H9 (cell line): Measurements from ENCODE around the gene CACNA2D3. TPM values are rescaled to one million over a fixed set of nuclear protein-coding genes. Genes with fewer than 3 reads are reported as not detected.

Experiments
- DNase-seq: peaks from one replicate; pipeline ENCODE4 v3.0.0-alpha.2; 2017
- H2AFZ ChIP-seq: one replicate; pipeline ENCODE4 v1.6.1; 2013; ENCODE audit warnings: mild to moderate bottlenecking, low read length, control low read depth, moderate library complexity
- H2AK5ac ChIP-seq: 2 replicates; pipeline ENCODE4 v1.6.1; 2013; ENCODE audit warnings: low read length, control low read depth, mixed read lengths; ENCODE audit not compliant: insufficient read length
- H2BK120ac ChIP-seq: one replicate; pipeline ENCODE4 v1.6.1; 2013; ENCODE audit warnings: low read depth, mild to moderate bottlenecking, low read length, control low read depth, inconsistent platforms; ENCODE audit not compliant: poor library complexity, severe bottlenecking
- H2BK12ac ChIP-seq: 2 replicates; pipeline ENCODE4 v1.6.1; 2013; ENCODE audit warnings: low read length, control low read depth, mixed read lengths, low read depth; ENCODE audit not compliant: insufficient read length
- H2BK15ac ChIP-seq: 2 replicates; pipeline ENCODE4 v1.6.1; 2013; ENCODE audit warnings: low read depth, low read length, control low read depth
- H2BK20ac ChIP-seq: one replicate; pipeline ENCODE4 v1.6.1; 2013; ENCODE audit warnings: low read depth, mild to moderate bottlenecking, low read length, control low read depth, inconsistent platforms; ENCODE audit not compliant: poor library complexity, severe bottlenecking
- H2BK5ac ChIP-seq: 2 replicates; pipeline ENCODE4 v1.6.1; 2013; ENCODE audit warnings: low read length, control low read depth, mixed read lengths; ENCODE audit not compliant: insufficient read length
- H3K14ac ChIP-seq: 2 replicates; pipeline ENCODE4 v1.6.1; 2013; ENCODE audit warnings: low read length, control low read depth; ENCODE audit not compliant: insufficient read depth
- H3K18ac ChIP-seq: 2 replicates; pipeline ENCODE4 v1.6.1; 2013; ENCODE audit warnings: low read depth, mild to moderate bottlenecking, mixed read lengths, low read length, control low read depth; ENCODE audit not compliant: insufficient read length
- H3K23ac ChIP-seq: 2 replicates; pipeline ENCODE4 v1.6.1; 2013; ENCODE audit warnings: low read length, control low read depth, mixed read lengths, low read depth; ENCODE audit not compliant: insufficient read length
- H3K23me2 ChIP-seq: 2 replicates; pipeline ENCODE4 v1.6.1; 2013; ENCODE audit warnings: low read depth, mild to moderate bottlenecking, mixed read lengths, low read length, control low read depth; ENCODE audit not compliant: insufficient read length, poor library complexity, severe bottlenecking
- H3K27ac ChIP-seq: 2 replicates; pipeline ENCODE4 v1.5.1; 2013; ENCODE audit warnings: low read length, control low read depth, mixed read lengths, low read depth; ENCODE audit not compliant: insufficient read length
- H3K27me3 ChIP-seq: 2 replicates; pipeline ENCODE4 v1.6.1; 2013; ENCODE audit warnings: low read length, control low read depth, inconsistent platforms; ENCODE audit not compliant: insufficient read depth
- H3K4ac ChIP-seq: 2 replicates; pipeline ENCODE4 v1.6.1; 2013; ENCODE audit warnings: low read depth, mild to moderate bottlenecking, control low read depth, inconsistent platforms, low read length, moderate library complexity
- H3K4me1 ChIP-seq: 2 replicates; pipeline ENCODE4 v1.6.1; 2013; ENCODE audit warnings: low read length, control low read depth, inconsistent platforms; ENCODE audit not compliant: insufficient read depth
- H3K4me2 ChIP-seq: 2 replicates; pipeline ENCODE4 v1.6.1; 2013; ENCODE audit warnings: low read length, control low read depth, mixed read lengths; ENCODE audit not compliant: insufficient read length, insufficient read depth
- H3K56ac ChIP-seq: 2 replicates; pipeline ENCODE4 v1.6.1; 2013; ENCODE audit warnings: low read depth, mild to moderate bottlenecking, mixed read lengths, low read length, control low read depth; ENCODE audit not compliant: insufficient read length
- H3K79me1 ChIP-seq: 2 replicates; pipeline ENCODE4 v1.6.1; 2013; ENCODE audit warnings: low read depth, mild to moderate bottlenecking, moderate library complexity, low read length, control low read depth, inconsistent platforms; ENCODE audit not compliant: insufficient read depth, poor library complexity, severe bottlenecking
- H3K79me2 ChIP-seq: 2 replicates; pipeline ENCODE4 v1.6.1; 2013; ENCODE audit warnings: low read length, control low read depth, inconsistent platforms; ENCODE audit not compliant: insufficient read depth
- H3K9ac ChIP-seq: 2 replicates; pipeline ENCODE4 v1.6.1; 2013; ENCODE audit warnings: low read length, control low read depth, mixed read lengths; ENCODE audit not compliant: insufficient read length; ENCODE audit errors: extremely low read depth
- H3K9me3 ChIP-seq: one replicate; pipeline ENCODE4 v1.6.1; 2013; ENCODE audit warnings: low read depth, low read length, inconsistent platforms; ENCODE audit not compliant: control insufficient read depth
- H3T11ph ChIP-seq: one replicate; pipeline ENCODE4 v1.6.1; 2013; ENCODE audit warnings: mild to moderate bottlenecking, low read length, control low read depth, inconsistent platforms
- H4K20me1 ChIP-seq: one replicate; pipeline ENCODE4 v1.6.1; 2013; ENCODE audit not compliant: control insufficient read depth, insufficient read length, insufficient read depth
- H4K5ac ChIP-seq: 2 replicates; pipeline ENCODE4 v1.6.1; 2013; ENCODE audit warnings: low read depth, mild to moderate bottlenecking, mixed read lengths, low read length, control low read depth; ENCODE audit not compliant: insufficient read length
- H4K8ac ChIP-seq: replicated peaks from 2 replicates; pipeline ENCODE4 v1.6.1; 2013; ENCODE audit warnings: low read length, control low read depth, mixed read lengths, low read depth; ENCODE audit not compliant: insufficient read length
- H4K91ac ChIP-seq: 2 replicates; pipeline ENCODE4 v1.6.1; 2013; ENCODE audit warnings: low read depth, mild to moderate bottlenecking, moderate library complexity, mixed read lengths, low read length, control low read depth; ENCODE audit not compliant: insufficient read length
- H3K27ac Mint-ChIP-seq, 3 experiments: 2 replicates in 2 of 3; 3 replicates in 1 of 3; pipeline ENCODE4 v1.8.0; 2020 to 2021; ENCODE audit warnings: mixed read lengths in 3 of 3, mild to moderate bottlenecking in 1 of 3, moderate library complexity in 1 of 3
- H3K27me3 Mint-ChIP-seq: 2 replicates; pipeline ENCODE4 v1.8.0; 2021; ENCODE audit warnings: low read depth, mild to moderate bottlenecking, moderate library complexity, mixed read lengths
- H3K36me3 Mint-ChIP-seq, 3 experiments: 2 replicates in 2 of 3; 3 replicates in 1 of 3; pipeline ENCODE4 v1.8.0; 2020 to 2021; ENCODE audit warnings: low read depth in 3 of 3, mixed read lengths in 3 of 3; ENCODE audit not compliant: insufficient read depth in 1 of 3
- H3K4me1 Mint-ChIP-seq, 2 experiments: 2 replicates each; pipeline ENCODE4 v1.8.0; 2020; ENCODE audit warnings: mixed read lengths in 2 of 2
- H3K4me3 Mint-ChIP-seq, 2 experiments: 2 replicates in 1 of 2; 3 replicates in 1 of 2; pipeline ENCODE4 v1.8.0; 2020 to 2021; ENCODE audit warnings: mild to moderate bottlenecking in 2 of 2, mixed read lengths in 2 of 2, moderate library complexity in 1 of 2
- H3K9me3 Mint-ChIP-seq, 2 experiments: 2 replicates in 1 of 2; 3 replicates in 1 of 2; pipeline ENCODE4 v1.8.0; 2020; ENCODE audit warnings: mild to moderate bottlenecking in 2 of 2, mixed read lengths in 2 of 2, moderate library complexity in 1 of 2
- WGBS: extraction: QIAGEN DNeasy Blood & Tissue Kit; methylation state at CpG from one replicate; pipeline ENCODE4 v1.1.7; 2013; ENCODE audit warnings: missing lambda C conversion rate, low lambda C conversion rate, mixed read lengths; ENCODE audit not compliant: insufficient read length; ENCODE audit errors: extremely low coverage; 5-methylcytosine and 5-hydroxymethylcytosine counted together
- total RNA-seq: library from RNA; stranded (reverse); gene quantifications from 2 replicates; pipeline ENCODE4 v1.2.1, GENCODE V29; 2021
- TF ChIP-seq, protein P1 (sequence below): fragments of 200-600 bp; sonication (generic); conservative IDR thresholded peaks from 3 replicates; pipeline ENCODE4 v1.8.0; 2021; ENCODE audit warnings: antibody characterized with exemption, mild to moderate bottlenecking

Gene CACNA2D3
- total RNA-seq, 1 experiment from 2014 or later = 3.2 TPM

DNA sequence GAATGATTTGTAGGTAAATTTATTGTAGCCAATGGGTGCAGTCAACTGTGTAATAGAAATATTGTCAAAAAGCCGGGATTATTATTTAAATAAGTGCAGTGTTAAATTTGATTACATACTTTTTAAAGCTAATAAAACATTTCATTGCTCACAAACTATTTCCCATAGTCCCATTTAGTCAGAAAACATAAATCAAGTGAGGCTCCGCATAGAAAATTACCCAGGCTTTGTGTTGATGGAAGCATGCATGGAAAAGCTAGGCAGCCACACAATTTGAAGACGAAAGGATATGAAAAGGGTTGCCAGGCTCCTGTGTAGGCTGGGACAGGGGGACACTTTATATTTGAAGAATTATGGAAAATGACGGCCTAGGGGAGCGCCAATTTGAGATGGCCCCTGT is 723.2 kb downstream of the CACNA2D3 start:
- Histone ChIP-seq H3K9ac (no peak overlapping the region), H4K5ac (no peak overlapping the region)
- no peaks in the 10 kb centered on the region for H3K36me3 Mint-ChIP-seq

More for the DNA sequence above, 723.2 kb downstream of the CACNA2D3 start:
- Histone ChIP-seq H2BK15ac (no peak overlapping the region), H4K8ac (no peak overlapping the region), H3K79me1 (no peaks in the 10 kb centered on the region), H3K9me3 (no peaks in the 10 kb centered on the region), H2BK5ac (no peak overlapping the region), H4K20me1 (no peaks in the 10 kb centered on the region), H3K79me2 (no peaks in the 10 kb centered on the region), H2AK5ac (no peak overlapping the region), H2BK12ac (no peak overlapping the region), H3K23me2 (no peaks in the 10 kb centered on the region), H3K27me3 (no peaks in the 10 kb centered on the region), H4K91ac (no peak overlapping the region), H3K56ac (no peak overlapping the region), H3K4me1 (peaks cover 4% of the 10 kb centered on the region; the same call in 1 of the 2 replicates), H3K4ac (no peak overlapping the region), H3K14ac (no peak overlapping the region), H3T11ph (no peak overlapping the region), H2AFZ (no peak overlapping the region), H3K18ac (no peak overlapping the region), H3K27ac (no peak overlapping the region), H3K4me2 (no peak overlapping the region), H3K23ac (no peak overlapping the region), H2BK20ac (no peak overlapping the region), H2BK120ac (no peak overlapping the region)
- WGBS = no CpG with 5 or more reads among the region's 5 CpGs
- peaks cover 13 to 14% of the 10 kb centered on the region in 2 experiments for H3K4me1 Mint-ChIP-seq
- DNase-seq = no peak
- H3K27ac Mint-ChIP-seq = no peak overlapping the region
- H3K4me3 Mint-ChIP-seq = no peak overlapping the region
- TF ChIP-seq, protein P1, sequence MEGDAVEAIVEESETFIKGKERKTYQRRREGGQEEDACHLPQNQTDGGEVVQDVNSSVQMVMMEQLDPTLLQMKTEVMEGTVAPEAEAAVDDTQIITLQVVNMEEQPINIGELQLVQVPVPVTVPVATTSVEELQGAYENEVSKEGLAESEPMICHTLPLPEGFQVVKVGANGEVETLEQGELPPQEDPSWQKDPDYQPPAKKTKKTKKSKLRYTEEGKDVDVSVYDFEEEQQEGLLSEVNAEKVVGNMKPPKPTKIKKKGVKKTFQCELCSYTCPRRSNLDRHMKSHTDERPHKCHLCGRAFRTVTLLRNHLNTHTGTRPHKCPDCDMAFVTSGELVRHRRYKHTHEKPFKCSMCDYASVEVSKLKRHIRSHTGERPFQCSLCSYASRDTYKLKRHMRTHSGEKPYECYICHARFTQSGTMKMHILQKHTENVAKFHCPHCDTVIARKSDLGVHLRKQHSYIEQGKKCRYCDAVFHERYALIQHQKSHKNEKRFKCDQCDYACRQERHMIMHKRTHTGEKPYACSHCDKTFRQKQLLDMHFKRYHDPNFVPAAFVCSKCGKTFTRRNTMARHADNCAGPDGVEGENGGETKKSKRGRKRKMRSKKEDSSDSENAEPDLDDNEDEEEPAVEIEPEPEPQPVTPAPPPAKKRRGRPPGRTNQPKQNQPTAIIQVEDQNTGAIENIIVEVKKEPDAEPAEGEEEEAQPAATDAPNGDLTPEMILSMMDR = no peak
- H3K9me3 Mint-ChIP-seq = no peaks in the 10 kb centered on the region
- H3K27me3 Mint-ChIP-seq = no peaks in the 10 kb centered on the region
